GM19372 (cell line): ENCODE data around the gene FAM32A.
A peak's percentile ranks its signal among the peaks of the same experiment; 100 is the strongest.
"Not testable (repeated sequence)": the region's sequence is repeated elsewhere in the genome, so short reads cannot be mapped to it uniquely, and the experiment has no call there.

Source experiments
- ATAC-seq: cut with Tn5 transposase; IDR thresholded peaks from one replicate; pipeline ENCODE4 v1.9.1; 2021; ENCODE audit warnings: mild to moderate bottlenecking, low read depth, moderate library complexity; ENCODE audit not compliant: unreplicated experiment

Gene FAM32A

DNA sequence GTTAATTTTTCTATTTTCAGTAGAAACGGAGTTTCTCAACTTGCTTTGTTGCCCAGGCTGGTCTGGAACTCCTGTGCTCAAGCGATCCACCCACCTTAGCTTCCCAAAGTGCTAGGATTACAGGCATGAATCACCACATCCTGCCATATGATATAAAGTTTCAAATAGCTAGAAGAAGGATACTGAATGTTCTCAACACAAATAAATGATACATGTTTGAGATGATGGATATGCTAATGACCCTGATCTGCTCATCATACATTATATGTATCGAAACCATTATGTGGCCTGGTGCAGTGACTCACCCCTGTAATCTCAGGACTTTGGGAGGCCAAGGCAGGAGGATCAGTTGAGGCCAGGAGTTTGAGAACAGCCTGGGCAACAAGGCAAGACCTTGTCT is 23.4 kb upstream of the FAM32A start:
- no peak for ATAC-seq

DNA sequence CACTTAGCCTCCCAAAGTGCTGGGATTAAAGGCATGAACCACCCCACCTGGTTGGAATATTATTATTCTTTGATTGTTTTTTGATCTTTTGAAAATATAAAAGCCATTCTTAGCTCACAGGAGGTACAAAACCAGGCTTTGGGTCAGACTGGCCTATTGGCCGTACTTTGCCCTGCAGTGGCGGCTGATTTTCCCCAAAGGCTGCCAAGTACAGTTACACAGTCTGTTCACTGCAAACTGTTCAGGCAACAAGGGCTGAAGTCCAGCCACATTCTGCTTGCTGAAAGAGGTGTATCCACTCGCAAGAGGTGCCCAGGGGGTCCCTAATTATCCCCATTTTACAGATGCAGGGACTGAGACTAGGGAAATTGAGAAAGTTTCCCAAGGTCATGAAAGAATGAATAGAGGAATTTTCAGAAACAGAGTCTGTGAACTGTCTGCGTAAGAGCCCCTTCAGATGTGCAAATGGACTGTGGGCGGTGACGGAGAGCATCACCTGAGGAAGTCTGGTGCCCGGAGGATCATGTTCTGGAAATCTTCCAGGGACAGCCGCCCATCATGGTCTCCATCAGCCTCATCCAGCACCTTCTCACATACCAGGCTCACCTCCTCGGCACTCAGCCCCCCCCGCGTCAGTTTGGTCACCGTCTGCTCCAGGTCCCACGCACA is 20.9 kb upstream of the FAM32A start:
- ATAC-seq: no peak

DNA sequence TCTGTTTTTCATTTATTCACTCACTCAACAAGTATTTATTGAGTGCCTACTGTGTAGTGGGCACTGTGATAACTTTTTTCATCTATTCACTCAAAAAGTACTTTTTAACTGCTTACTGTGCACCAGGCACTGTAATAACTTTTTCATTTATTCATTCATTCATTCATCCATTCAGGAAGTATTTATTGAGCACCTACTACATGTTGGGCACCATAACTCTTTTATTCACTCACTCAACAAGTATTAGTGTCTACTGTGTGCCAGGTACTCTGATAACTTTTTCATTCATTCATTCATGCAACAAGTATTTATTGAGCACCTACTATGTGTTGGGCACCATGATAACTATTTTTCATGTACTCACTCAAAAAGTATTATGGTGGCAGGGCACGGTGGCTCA is 18.8 kb upstream of the FAM32A start:
- ATAC-seq: no peak

DNA sequence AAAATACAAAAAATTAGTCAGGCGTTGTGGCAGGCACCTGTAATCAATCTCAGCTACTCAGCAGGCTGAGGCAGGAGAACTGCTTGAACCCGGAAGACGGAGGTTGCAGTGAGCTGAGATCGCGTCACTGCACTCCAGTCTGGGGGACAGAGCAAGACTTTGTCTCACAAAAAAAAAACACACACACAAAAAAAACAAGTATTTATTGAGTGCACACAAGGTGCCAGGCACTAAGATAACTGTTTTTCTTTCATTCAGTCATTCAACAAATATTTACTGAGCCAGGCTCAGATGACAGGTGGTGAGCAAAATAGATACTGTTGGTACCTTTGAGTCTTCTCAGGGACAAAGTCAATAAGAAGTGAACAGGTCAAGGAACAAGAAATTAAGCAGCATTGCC is 18.2 kb upstream of the FAM32A start:
- ATAC-seq: no peak

DNA sequence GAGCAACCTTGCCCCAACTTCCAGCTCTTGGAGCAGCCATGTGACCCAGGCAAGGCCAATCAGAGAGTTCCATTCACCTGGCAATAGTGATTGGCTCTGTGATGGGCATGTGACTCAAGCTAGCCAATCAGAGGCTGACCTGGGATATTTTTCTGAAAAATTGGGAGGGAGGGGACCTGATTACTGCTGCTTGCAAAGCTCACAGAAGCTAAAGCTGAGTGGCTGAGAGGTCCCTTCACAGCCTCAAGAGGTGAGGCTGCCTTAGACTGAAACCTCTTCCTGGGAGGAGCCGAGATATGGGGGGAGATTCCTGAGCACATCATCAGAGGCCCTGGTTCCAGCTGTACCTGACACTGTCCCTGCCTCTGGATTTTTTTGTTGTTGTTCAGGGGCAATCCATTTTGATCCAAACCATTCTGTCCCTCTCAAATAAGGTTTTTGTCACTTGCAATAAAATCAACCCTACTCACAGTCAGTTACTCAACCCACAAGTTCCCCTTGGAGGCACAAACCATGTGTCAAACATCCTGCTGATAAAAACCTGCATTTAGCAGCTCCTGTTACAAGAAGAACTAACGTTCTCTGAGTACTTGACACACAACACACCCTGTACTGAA is 16.6 kb upstream of the FAM32A start:
- no peak for ATAC-seq

DNA sequence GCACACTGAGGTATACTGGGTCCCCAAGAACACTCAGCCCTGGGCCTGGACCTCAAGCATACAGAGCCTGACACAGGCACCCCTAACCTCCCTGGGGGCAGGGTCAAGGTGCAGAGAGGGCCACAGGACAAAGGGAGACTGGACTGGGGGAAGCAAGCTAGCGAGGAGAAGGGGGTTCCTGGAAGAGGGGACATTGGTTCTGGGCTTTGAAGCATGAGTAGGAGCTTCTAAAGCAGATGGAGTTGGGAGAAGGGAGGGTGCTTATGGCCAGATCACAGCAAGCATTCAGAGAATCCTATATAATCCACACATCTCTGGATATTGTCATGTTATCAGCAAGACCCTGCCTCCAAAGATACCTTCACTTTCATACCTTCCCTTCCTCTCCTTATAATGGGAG is 15.1 kb upstream of the FAM32A start:
- ATAC-seq: no peak

DNA sequence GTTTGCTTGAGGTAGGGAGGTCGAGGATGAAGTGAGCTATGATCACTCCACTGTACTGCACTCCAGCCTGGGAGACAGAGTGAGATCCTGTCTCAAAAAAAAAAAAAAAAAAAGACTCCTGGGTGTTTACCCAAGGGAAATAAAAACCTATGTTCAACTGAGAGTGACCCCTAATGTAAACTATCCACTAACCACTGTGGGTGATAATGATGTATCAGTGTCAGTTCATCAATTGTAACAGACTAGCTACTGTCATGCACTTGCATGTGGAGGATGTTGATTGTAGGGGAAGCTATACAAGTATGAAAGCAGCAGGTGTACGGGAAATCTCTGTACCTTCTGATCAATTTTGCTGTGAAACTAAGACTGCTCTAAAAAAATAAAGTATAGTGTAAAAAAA is 9.3 kb upstream of the FAM32A start:
- no peak for ATAC-seq

DNA sequence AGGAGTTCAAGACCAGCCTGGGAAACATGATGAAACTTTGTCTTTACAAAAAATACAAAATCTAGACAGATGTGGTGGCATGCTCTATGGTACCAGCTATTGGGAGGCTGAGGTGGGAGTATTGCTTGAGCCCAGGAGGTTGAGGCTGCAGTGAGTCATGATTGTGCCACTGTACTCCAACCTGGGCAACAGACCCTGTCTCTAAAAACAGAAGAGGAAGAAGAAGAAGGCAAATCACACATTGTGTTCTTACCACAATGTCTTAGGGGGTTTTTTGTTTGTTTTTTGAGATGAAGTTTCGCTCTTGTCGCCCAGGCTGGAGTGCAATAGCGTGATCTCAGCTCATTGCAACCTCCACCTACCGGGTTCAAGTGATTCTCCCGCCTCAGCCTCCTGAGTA is 6.3 kb upstream of the FAM32A start:
- ATAC-seq: not testable (repeated sequence)

DNA sequence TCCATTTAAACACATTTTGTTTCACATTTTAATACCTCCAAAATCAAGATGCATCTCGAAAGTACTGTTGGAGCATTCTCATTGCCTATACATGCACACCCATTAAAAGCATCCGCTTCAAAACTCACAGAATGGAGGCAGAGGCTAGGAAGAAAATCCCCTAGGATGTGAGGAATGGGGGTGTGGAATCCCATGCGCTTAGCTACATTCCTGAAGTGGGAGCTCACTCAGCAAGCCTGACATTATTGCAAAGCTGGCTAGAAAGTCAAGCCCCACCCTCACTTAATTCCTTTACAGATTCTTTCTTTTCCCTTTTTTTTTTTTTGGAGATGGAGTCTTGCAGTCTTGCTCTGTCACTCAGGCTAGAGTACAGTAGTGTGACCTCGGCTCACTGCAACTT is 4.6 kb upstream of the FAM32A start:
- ATAC-seq: no peak

DNA sequence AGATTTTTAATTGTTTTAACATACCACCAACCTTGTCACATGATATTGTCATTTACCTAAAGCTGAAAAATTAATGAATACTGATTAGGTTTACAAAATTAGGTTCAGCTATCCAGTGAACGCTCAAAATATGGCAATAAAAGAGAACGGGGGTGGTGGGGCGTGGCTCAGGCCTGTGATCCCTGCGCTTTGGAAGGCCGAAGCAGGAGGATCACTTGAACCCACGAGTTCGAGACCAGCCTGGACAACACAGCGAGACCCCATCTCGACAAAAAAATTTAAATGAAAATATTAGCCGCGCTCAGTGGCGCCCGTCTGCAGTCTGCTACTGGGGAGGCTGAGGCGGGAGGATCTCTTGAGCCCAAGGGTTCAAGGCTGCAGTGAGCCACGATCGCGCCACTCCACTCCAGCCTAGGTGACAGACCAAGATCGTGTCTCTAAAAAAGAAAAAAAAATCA is 516 bp upstream of the FAM32A start:
- ATAC-seq: no peak

DNA sequence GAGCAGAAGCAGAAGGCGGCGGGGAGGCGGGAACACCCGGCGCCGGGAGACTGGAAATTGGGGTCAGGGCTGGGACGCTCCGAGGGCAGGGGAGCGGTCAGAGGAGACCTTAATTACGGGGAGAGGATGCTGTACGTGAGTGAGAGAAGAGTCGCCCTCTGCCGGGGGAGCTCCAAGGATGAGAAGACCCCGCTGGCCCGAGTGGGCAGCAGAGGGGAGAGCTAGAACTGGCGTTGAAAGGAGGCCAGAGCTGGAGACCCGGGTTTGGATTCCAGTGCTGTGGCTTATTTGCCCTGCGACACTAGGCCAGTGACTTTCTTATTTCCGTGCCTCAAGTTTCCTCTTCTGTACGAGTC is 536 bp downstream of the FAM32A start:
- ATAC-seq: no peak

DNA sequence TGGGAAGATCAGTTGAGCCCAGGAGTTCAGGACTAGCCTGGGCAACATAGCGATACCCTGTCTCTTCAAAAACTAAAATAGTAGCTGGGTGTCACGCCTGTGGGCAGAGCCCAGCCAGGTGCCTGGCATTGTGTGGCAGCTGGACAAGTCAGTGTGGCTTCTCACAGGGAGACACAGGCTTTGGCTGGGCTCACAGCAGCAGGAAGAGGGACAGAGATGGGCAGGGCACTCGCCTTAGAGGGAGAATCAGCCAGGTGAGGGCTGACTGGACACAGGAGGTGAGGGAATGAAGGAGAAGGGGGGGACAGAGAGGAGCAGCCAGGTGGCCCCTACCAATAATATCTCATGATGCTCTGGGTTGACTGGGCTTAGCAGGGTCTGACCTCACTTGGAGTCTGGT is 3.3 kb downstream of the FAM32A start:
- ATAC-seq: no peak

DNA sequence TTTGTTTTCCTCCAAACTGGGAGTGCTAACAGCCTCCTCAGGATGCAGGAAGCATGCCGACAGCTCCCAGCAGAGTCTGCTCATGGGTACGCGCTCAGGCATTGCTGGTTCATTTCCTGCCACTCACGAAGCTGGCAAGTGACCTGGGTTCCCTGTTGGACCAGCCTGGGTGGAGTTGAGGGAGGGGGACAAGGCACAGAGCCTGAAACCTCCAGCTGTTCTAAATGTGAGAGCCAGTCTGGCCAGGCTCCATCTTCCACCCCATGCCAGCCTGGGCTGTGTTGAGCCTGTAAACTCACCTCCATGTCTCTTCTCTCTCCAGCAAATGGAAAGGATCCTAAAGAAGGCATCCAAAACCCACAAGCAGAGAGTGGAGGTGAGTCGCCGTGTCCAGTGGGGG is 5.0 kb downstream of the FAM32A start:
- ATAC-seq: no peak

DNA sequence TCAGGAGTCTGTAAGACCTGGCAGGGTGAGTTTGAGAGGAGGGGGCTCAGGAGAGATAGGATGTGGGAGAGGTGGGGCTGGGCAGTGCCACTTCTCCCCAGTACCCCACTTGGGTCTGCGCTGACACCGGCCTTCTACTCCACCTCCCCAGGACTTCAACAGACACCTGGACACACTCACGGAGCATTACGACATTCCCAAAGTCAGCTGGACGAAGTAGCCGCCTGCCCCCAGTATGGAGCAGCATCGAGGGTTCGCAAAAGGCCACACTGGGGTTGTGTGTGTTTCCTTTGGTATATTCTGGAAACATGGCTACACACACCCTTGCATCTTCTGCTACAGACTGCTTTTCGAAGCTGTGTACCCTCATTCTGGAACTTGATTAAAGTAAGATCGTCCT is 5.5 kb downstream of the FAM32A start:
- no peak for ATAC-seq

DNA sequence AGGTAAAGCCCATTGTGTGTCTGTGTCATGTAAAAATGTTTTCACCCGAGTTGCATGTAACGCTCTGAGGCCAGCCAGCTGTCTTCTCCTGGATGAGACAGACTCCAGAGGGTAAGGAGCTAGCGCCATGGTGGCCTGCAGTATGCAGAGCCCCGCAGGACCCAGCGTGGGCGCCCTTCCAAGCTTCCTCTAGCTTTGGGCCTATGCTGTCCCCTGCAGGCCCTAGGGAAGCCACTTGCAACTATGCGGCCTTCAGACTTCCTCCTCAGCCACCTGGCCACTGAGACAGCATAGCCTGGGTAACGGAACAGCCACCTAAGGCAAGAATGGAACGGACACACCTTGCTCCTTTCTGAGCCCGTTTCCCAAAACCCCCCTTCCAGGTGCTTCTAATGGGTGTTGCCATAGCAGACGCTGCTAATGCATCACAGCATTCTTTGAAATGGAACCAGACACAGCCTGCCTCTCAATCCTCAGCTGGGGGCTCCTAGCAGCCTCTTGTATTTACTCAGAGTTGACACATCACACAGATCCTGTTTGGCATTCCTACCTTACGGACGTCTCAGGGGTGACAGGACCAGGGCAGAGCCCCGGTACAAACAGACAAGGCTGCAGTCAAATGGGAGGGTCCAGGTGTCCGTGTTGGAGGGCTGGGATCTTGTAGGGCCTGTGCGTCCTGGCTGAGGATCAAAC is 6.2 kb downstream of the FAM32A start:
- no peak for ATAC-seq

DNA sequence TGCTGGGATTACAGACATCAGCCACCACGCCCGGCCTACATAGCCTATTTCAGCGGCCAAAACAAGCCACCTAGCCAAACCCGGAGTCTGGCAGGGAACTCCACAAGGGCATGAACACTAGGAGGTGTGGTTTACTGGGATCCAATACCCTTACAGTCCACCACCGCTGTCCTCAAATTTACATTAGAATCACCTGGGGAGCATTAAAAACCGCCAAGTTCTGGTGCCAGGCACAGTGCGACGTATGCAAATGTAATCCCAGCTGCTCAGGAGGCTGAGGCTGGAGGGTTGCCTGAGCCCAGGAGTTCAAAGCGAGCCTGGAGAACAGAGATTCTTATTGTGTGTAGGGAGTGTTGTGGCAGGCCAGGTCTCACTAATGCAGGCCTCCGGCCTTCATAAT is 8.3 kb downstream of the FAM32A start:
- no peak for ATAC-seq

DNA sequence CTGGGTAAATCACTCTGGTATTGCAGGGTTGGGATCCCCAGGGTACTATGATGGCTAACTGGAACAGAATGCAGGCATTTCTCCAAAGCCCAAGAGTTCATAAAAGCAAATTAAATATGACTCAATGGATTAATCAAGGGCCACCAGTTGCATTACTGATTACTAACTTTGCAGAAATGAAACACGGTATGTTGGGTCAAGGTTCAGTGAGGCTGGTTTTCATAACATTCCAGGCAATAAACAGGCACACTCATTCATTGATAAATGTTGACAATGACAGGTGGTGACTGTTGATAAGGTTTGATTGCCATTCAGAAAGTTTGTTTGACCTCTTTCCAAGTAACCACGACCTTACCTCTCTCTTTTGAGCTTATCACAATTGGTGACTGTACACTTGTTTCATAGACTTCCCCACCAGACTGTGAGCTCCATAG is 12.0 kb downstream of the FAM32A start:
- no peak for ATAC-seq

DNA sequence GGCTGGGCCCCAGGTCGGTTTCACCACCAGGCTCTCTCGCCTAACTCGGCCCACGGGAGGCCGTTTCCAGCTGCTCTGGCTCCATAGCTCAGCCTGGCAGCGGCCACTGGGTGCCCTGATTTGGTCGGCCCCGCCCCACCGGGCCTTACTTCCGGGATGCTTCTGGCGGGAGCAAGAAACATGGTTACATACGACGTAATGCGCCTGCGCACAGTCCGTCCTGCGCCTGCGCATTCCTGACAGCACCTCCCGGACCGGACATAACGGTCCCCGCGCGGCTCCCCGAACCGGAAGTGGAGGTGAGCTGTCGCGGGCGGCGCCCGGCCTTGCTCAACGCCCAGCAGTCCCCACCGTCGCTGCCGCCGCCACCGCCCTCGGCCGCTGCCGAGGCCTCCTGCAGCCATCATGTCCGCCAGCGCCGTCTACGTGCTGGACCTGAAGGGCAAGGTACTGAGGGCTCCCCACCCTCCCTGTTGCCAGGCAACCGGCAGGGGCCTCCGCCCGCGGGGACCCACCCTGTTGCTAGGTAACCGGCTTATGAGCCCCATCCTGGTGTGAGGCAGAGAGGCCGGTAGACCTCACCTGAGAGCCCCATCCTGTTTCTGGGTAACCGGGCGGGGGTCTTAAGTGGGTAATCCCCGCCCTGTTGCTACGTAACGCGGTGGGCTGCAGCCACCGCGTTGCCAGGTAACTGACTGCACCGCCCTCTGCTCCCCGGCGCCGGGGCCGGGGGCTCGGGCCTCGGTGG is 12.6 kb downstream of the FAM32A start, which contains the start of gene AP1M1:
Gene AP1M1 (plus strand): TSS at position 290 of the 748 bp plus-strand sequence. CDS start 116 bp downstream, at position 406.
- ATAC-seq: peak; percentile 87

DNA sequence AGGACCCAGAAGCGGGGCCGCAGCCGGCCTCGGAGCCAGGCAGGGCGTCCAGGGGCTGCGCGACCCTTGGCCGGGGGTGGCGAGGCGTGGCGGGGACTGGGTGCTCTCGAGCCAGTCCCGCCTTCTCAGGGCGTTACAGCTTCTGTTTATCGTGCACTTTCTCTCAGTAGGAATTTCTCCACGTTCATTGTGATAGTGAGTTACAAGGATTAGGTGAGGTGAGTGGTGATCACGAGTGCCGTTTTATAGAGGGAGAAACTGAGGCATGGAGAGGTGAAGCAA is 13.1 kb downstream of the FAM32A start:
- ATAC-seq: no peak

DNA sequence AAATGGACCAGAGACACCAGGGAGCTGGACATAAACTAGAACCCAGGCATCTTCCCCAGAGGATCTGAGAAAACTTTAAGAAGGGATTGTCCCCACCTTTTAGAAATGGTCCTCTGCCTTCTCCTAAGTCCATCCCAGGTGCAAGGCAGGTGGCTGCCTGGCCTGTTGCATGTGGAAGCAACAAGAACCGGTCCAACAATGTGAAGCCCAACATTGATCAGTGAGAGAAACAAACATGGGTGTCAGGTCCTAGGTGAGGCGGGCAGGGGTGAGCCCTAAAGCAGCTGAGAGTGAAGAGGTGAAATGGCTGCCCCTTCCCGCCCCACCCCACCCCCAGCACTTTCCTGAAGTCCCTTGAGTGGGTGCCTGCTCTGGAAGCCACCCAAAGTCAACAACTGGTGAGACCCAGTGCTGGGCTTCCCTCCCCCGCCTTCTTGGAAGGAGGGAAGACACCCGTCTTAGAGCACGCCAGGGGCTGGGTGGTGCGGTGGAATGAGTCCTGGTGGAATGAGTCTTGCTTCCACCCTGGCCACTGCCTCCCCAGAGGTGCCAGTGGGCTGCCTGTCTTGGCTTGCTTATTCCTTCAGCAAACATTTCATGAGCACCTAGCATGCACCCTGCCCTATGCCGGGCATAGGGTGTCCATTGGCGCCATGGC is 14.2 kb downstream of the FAM32A start:
- no peak for ATAC-seq
